LNCAP (cell line): ENCODE measurements around the gene AP3D1.
A peak's percentile ranks its signal among the peaks of the same experiment; 100 is the strongest.

Source experiments
- TF ChIP-seq, protein P1 (sequence below): fragments of 450-650 bp; IDR thresholded peaks from 2 replicates; pipeline ENCODE4 v1.5.1; 2017; ENCODE audit warnings: mild to moderate bottlenecking

AP3D1 gene

DNA sequence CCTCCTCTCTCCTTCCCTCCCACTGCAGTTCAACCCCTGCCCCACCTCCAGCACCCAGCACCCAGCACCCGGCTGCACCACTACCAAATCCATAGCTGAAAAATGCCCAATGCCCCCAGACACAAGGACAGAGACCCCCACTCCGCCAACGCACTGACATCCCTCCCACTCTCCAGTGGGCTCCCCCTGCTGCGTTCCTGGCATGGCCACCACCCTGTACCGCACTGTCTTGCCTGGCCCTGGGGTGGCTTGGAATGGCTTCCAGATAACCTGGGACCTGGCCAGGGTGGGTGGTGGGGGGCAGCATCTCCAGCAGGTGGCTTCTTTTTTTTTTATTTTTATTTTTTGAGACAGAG is 94.6 kb downstream of the AP3D1 start:
- TF ChIP-seq, protein P1, sequence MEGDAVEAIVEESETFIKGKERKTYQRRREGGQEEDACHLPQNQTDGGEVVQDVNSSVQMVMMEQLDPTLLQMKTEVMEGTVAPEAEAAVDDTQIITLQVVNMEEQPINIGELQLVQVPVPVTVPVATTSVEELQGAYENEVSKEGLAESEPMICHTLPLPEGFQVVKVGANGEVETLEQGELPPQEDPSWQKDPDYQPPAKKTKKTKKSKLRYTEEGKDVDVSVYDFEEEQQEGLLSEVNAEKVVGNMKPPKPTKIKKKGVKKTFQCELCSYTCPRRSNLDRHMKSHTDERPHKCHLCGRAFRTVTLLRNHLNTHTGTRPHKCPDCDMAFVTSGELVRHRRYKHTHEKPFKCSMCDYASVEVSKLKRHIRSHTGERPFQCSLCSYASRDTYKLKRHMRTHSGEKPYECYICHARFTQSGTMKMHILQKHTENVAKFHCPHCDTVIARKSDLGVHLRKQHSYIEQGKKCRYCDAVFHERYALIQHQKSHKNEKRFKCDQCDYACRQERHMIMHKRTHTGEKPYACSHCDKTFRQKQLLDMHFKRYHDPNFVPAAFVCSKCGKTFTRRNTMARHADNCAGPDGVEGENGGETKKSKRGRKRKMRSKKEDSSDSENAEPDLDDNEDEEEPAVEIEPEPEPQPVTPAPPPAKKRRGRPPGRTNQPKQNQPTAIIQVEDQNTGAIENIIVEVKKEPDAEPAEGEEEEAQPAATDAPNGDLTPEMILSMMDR = no peak

DNA sequence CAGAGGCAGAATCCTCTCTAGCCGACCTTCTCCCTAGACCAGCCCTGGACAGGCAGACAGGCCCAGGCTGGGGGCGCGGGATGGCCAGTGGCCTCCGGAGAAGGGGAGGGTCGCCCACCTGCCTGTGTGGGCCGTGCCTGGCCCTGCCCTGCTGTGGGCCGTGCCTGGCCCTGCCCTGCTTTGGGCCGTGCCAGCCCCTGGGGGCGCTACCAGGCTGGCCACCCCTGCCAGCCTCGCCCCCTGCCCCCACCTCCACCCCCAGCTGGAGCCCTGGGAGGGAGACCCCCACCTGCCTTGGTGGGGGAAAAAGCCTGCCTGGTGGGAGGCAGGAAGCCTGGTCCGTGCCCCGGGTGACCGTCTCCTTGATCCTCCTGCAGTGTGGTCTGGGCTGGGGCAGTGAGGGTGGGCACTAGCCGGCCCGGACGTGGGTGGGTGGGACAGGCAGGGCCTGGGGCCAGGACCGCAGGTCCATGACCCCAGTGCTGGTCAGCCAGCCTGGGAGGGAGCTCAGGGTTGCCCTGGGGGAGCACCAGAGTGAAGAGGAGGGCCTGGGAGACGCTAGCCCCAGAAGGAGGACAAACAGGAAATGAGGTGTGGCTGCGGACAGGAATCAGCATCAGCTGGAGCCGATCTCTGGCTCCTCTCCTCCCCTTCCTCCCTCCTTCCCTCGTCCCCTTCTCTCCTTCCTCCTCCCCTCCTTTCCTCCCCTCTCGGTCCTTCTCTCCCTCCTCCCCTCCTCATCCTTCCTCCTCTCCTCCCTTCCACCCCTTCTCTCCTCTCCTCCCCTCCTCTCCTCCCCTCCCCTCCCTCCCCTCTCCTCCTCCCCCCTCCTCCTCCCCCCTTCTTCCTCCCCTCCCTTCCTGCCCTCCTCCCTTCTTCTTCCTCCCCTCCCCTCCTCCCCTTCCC is 95.2 kb downstream of the AP3D1 start:
- TF ChIP-seq, protein P1 = no peak

DNA sequence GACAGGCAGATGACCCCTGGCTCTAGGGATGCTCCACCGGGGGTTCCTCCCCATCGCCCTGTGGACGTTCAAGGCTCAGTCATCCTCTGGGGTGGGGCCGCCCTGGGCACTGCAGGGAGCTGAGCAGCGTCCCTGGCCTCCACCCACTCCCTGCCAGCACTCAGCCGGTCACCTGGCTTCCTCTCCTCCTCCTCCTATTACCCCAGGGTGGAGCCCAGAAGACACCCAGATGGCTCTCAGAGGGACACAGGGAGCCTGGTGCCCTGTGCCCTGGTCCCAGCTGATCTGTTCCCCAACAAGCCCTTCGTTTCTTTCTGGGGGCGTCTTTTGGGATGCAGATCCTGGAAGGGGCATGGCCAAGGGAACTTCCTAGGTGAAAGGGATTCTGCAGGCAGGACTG is 96.6 kb downstream of the AP3D1 start:
- TF ChIP-seq, protein P1 = no peak

DNA sequence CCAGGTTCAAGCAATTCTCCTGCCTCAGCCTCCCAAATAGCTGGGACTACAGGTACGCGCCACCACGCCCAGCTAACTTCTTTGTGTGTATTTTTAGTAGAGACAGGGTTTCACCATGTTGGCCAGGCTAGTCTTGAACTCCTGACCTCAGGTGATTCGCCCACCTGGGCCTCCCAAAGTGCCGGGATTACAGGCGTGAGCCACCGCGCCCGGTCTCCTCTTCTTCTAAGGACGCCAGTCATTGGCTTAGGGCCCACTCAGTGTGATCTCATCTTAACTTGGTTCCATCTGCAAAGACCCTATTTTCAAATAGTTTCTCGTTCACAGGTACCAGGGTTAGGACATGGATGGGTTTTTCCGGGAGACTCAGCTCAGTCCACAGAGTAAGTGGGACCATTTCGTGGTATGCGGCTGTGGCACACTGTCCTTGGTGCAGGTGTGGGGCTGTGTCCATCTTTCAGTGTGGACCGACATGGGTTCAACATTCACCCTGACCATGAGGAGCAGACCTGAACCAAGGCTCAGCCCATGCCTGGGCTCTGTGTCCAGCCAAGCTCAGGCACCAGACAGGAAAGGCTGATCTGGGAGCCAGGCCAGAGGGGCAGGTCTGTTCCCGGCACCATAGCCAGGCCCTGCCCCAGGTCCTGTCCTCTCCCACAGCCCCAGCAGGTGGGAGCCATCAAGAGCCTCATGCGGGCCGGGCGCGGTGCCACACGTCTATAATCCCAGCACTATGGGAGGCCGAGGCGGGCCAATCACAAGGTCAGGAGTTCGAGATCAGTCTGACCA is 97.6 kb downstream of the AP3D1 start:
- TF ChIP-seq, protein P1 = no peak

DNA sequence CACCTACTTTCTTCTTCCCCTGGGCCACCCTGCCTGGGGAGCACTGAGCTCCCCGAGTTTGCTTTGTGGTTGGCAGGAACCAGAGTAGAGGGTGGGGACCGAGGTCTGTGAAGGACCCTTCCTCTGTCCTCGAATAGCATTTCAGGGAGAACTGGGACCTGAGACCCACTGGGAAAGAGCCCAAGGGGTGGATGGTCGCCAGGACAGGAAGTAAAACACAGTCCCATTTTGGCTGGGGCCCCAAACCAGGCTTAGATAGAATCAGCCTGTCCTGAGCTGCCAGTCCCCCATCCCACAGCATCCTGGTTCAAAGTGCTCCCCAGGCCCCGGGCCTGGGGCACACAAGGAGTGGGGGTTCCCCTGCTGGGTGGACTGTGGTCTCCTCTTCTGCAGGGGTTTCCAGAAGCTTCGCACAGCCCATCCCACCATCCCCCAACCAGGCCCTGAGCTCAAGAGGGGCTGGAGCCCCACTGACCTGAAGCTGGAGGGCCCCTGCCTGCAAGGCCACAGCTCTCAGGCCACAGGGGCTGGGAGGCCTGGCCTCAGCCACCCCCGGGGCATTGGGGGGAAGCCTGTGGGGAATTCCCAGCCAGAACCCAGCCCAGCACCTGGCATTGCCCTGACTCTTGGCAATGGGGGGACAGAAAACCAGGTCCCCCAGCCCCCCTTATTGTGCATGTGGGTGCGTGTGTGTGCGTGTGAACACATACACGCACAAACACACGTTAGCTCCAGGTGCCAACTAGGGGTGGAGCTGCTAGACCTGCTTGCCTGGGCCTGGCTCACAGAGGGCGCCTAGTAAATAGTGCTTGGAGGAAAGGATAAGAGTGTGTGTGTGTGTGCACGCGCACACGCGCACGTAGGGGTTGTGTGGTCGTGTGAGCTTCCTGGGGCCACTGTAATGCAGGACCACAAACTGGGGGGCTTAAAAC is 99.3 kb downstream of the AP3D1 start:
- TF ChIP-seq, protein P1 = no peak

DNA sequence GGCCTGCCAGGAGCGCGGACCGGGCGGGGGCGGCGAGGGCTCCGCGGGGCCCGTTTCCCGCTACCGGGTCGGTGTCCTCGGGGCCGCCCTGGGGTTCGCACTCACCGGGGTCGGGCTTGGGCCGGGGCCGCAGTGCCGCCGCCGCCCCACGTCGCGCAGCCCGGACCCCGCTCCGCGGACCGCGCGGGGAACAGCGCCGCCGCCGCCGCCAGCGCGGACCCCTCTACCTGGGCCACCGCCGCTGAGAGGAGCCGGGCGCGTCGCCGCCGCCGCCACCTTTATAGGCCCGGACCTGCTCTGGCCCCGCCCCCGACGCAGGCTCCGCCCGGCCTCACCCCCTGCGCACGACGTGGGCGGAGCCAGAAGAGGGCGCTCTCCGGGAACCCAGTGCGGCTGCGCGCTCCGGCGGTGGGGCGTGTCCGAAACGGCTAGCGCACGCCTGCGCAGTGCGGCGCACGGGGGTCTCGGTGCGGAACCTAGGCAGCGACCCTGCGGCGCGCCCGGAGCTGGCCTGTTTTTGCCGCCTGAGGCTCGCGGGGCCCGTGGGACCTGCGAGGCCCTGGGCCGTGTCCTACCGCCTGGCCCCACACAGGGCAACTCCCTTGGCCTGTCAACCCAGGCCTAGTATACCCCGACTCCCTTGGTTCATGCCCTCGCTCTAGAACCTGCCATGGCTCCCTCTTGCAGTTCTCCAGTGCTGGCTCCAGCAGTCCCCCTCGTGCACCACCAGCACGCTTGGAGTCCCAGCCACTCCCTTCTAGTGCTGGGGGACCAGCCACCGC is 100.2 kb downstream of the AP3D1 start, which contains the start of gene MKNK2:
Gene MKNK2 (minus strand): TSS at position 254 of the 782 bp plus-strand sequence. CDS start 393 bp downstream, outside the sequence.
- TF ChIP-seq, protein P1 = peak; percentile 48; the same call in 1 of the 2 replicates
